HUDEP-2 (cell line): ENCODE results near the gene IGSF3.
"Not testable (repeated sequence)": the region's sequence is repeated elsewhere in the genome, so short reads cannot be mapped to it uniquely, and the experiment has no call there.

Experiments used
- DNase-seq, 76 experiments: peaks; one replicate each; lab custom pipeline; 2025; ENCODE audit not compliant: unreplicated experiment in 76 of 76; lab: John Stamatoyannopoulos, UW

IGSF3 gene

DNA sequence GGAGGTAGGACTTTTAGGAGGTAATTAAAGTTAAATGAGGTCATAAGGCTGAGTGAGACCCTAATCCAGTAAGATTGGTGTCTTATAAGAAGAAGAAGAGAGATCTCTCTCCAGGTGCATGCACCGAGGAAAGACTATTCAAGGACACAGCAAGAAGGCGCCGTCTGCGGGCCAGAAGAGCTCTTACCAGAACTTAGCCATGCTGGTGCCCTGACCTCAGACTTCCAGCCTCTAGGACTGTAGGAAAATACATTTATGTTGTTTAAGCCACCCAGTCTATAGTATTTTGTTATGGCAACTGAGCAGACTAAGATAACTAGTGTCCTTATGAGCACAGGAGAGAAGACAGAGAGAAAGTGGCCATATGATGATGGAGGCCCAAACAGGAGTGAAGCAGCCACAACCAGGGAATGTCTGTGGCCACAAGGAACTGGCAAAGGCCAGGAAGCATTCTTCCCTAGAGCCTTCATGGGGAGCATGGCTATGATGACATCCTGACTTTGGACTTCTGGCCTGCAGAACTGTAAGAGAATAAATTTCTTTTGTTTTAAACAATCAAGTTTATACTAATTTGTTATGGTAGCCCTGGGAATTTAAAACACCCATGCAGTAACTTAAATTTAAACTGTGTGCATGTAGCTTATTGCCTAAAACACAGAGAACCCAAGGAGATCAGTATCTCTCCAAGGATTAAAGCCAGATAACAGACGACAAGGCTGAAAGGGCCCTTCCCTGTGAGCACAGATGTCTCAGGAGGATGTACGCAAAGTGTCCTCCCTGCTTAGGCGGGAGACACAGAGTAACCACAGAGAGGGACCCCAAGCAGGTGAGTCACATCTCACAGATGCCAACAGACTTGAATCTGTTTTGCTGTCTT lies 86.8 kb downstream of the IGSF3 start:
- DNase-seq, result no peak

GRCh38 chr1:116579259-116579875 lies 88.2 kb downstream of the IGSF3 start:
- DNase-seq, result no peak

- DNase-seq, result no peak
Measured at GRCh38 chr1:116578581-116578980, 89.0 kb downstream of the IGSF3 start.

GRCh38 chr1:116577759-116578314 lies 89.7 kb downstream of the IGSF3 start:
- DNase-seq, result no peak

- peak in 48 of 76 experiments; percentile 5 to 62 (median 33) for DNase-seq
Measured at GRCh38 chr1:116574581-116575291, 92.8 kb downstream of the IGSF3 start.

DNA sequence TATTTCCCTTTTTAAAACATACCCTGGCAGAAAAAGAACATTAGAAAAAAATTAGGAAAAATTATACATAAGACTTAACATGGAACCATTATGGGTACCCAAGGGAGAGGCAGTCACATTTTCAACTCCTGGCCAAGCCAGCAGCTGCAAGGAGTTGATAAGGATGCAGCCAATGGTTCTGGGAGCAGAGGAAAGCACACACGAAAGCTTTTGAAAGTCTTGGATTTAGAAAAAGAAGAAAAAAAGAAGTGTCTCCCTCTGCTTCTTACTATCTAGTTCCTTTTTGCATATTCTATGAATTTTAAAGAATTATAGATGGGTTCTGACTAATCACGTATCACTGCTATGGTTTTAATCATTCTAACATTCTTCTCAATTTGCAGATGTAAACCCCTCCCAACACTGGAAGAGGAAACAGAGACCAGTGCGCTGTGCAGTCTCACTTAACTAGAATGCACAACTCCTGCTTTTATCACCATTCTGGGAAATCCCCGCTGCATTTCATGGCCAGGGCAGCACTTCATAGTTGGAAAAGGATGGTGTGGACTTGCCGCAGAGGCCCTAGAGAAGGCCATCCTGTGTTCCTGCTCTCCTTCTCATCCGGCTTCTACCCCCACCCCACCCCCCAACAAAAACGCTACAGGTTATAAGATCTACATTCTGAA lies 94.0 kb downstream of the IGSF3 start:
- peak in 66 of 76 experiments; percentile 11 to 73 (median 46) for DNase-seq

DNA sequence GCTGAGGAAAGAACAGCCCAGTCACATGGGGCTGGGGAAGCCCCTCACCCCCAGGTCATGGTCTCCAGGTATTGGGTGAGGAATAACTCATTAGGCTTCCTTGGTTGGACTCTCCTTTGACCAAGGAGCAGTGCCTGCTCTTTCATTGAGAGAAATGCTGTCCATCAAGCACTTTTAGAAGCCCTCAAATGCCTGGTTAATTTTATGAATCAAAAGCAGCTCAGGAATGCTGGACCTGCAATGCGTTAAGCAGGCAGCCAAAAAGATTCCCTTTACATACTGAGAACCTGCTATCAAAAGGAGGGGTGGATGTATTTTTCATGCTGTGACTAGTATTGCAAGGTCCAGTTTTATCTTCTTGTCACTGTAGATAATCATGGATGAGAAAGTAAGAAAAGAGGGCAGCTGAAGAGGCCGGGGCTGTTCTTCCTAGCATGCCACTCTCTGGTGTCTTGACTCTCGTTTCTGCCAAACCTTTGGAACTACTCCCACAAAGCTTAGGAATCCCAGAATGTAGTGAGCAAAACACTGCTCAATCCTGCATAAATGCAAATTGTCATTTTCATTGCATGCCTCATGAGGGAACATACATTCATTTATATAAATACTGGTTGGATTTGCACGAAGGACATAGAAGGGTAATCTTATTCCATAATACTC lies 94.6 kb downstream of the IGSF3 start:
- DNase-seq, result peak in 2 of 76 experiments; percentile 8 to 59

DNA sequence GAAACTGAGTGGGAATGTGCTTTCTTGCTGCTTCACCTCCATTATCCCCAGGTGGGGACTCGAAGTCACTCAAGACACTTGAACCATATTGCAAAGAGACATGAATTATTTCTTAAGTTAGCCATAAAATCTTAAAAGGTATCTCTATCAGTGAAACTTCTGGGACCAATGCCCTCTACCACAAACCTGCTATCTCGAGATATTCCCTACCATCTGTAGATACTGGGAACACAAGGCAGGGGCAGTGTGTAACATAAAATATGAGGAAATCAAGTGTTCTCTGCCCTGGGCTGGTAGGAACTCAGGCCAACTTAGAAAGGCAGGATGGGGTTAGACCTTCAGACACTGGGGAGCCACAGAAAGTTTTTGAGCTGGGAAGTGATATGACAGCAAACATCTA lies 95.4 kb downstream of the IGSF3 start:
- peak in 5 of 76 experiments; percentile 7 to 26 (median 12) for DNase-seq

GRCh38 chr1:116571215-116571919 lies 96.2 kb downstream of the IGSF3 start:
- DNase-seq, result no peak

DNA sequence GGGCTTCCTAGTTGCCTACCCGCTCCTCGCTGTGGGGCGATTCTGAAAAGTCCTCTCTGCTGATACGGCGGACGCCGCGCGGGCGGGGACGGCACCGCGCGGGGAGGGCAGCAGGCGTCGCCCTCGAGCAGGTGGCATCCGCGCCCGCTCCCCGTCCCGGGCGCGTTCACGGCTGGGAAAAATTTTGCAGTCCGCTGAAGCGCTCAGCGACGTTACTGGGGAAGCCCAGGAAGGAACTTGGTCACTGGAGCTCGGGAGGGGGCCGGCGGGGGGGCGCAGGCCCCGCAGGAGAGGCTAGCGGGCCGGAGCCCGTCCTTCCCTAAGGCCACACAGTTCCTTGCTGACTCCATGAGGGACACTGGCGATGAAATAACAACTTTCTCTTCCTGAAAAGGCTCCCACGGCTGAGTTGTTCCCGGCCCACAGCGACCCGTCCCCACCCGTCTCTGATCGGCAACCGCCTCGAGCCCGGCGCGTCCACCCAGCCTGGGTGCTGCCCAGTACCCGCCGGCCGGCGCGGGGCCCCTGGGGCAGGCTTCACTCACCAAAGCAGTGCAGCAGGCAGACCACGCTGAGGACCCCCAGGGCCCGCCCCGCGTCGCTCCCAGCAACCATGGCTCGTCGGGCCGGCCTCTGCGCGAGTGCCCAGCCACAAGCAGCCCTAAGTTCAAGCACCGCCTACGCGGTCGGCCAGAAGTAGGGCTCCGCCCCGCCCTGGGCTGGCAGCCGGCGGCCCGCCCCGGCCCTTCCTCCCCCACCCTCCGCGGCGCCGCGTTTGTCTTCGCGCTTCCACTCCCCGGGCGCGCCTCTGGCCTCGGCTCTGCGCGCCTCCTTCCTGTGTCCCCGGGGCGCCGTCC lies 96.9 kb downstream of the IGSF3 start, which contains the start of gene CD58:
Gene CD58 (minus strand): TSS at position 669 of the 857 bp plus-strand sequence. CDS start 54 bp downstream, at position 615.
- peak in 74 of 76 experiments; percentile 33 to 90 (median 80) for DNase-seq

DNA sequence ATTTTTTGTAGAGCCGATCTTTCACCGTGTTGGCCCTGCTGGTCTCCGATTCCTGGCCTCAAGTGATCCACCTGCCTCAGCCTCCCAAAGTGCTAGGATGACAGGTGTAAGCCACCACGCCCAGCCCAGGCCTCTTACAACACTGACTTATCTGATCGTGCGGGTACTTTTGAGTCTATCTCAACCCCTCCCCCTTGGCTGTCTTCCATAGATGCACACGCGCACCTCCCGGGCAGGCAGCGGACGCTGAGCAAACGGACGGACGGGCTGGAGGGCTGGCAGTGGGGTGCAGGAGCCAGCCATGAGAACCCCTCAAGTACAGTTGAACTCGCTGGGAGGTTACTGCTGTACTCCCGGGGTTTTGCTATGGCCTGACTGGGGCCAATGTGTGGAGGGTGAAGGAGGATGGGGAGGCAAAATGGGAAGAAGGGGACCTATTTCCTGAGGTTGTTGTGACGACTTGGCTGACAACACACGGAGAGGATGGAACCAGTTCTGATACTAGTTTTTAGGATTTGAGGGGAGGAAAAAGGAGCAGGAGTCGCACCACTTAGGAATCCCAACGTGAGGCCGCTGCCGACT lies 97.7 kb downstream of the IGSF3 start:
- peak in 72 of 76 experiments; percentile 26 to 87 (median 67) for DNase-seq

DNA sequence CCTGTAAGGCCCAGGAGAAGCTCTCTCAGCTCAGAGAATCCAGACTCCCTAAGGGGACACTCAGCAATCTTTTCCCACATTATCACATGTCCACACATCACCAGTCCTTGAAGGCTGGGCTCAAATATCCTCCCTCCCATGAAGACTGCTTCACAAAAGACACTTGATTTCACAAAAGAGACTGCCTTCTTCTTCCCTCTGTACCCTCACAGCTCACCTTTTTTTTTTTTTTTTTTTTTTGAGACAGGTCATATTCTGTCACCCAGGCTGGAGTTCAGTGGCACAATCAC lies 98.2 kb downstream of the IGSF3 start:
- no peak for DNase-seq

- no peak for DNase-seq
Measured at GRCh38 chr1:116568662-116569380, 98.7 kb downstream of the IGSF3 start.

GRCh38 chr1:116567790-116568661 lies 99.5 kb downstream of the IGSF3 start:
- DNase-seq, result no peak

DNA sequence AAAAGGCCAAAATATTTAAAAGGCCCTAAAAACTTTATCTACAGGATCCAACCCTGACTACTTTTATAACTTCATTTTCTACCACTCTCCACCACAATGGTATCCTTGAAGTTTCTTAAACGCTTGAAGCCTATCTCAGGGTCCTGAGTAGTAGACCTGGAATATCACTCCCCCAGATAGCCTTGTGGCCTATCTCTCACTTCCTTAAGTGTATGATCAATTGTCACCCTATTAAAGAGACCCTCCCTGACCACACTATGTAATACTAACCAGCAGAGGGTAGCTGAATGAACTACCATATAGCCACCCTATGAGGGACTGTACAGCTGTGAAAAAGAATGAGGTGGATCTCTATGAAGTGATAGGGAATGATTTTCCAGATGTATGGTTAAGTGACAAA lies 102.3 kb downstream of the IGSF3 start:
- no peak for DNase-seq

GRCh38 chr1:116564426-116564825 lies 103.1 kb downstream of the IGSF3 start:
- DNase-seq, result no peak

DNA sequence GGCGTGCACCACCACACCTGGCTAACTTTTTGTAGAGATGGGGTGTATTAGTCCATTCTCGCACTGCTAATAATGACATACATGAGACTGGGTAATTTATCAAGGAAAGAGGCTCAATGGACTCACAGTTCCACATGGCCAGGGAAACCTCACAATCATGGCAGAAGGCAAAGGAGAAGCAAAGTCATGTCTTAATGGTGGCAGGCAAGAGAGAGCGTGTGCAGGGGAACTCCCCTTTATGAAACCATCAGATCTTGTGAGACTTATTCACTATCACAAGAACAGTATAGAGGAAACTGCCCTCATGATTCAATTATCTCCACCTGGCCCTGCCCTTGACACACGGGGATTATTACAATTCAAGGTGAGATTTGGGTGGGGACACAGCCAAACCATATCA lies 105.1 kb downstream of the IGSF3 start:
- not testable (repeated sequence) for DNase-seq
